Left ventricle myocardium inferior (tissue), 1 donor: ENCODE data around the gene DLX1. TPM values are rescaled to one million over a fixed set of nuclear protein-coding genes. Genes with fewer than 3 reads are reported as not detected.
A peak's percentile ranks its signal among the peaks of the same experiment; 100 is the strongest.

Source experiments
- DNase-seq: peaks from one replicate; pipeline ENCODE4 v3.0.0-alpha.2; 2020
- H3K27ac ChIP-seq: fragments of 200-600 bp; replicated peaks from 2 replicates; pipeline ENCODE4 v1.8.0; 2021
- H3K27me3 ChIP-seq: fragments of 200-600 bp; 2 replicates; pipeline ENCODE4 v1.8.0; 2021; ENCODE audit warnings: low read depth
- H3K36me3 ChIP-seq: fragments of 200-600 bp; 2 replicates; pipeline ENCODE4 v1.8.0; 2021
- H3K4me1 ChIP-seq: fragments of 200-600 bp; 2 replicates; pipeline ENCODE4 v1.8.0; 2021
- H3K4me3 ChIP-seq: fragments of 200-600 bp; 2 replicates; pipeline ENCODE4 v1.8.0; 2021; ENCODE audit warnings: mild to moderate bottlenecking, moderate library complexity
- H3K9me3 ChIP-seq: fragments of 200-600 bp; replicated peaks from 2 replicates; pipeline ENCODE4 v1.8.0; 2021
- intact Hi-C: fragments of 100-400 bp; cut with micrococcal nuclease; formaldehyde crosslinking; loops from one replicate; pipeline ENCODE4 v1.11.0; 2022
- long read RNA-seq: library from polyadenylated mRNA; unstranded; transcript quantifications from one replicate; pipeline ENCODE4 v2.0.0, GENCODE V29; 2021
- total RNA-seq: library from RNA; stranded (reverse); fragmentation: NEBNext Ultra II Directional; extraction: Animal tissue kit (Norgen Biotek cat#: 25700); gene quantifications from one replicate; pipeline ENCODE4 v1.2.1, GENCODE V29; 2021
- TF ChIP-seq, protein P1 (sequence below): fragments of 200-600 bp; IDR thresholded peaks from 2 replicates; pipeline ENCODE4 v1.8.0; 2021; ENCODE audit warnings: antibody characterized with exemption, mild to moderate bottlenecking, borderline replicate concordance
- donor health status: DM: no; HTN: yes; CAD: no; lungs with severe emphysema.

DLX1 gene
- total RNA-seq, result not detected
- long read RNA-seq, result 0 reads

DNA sequence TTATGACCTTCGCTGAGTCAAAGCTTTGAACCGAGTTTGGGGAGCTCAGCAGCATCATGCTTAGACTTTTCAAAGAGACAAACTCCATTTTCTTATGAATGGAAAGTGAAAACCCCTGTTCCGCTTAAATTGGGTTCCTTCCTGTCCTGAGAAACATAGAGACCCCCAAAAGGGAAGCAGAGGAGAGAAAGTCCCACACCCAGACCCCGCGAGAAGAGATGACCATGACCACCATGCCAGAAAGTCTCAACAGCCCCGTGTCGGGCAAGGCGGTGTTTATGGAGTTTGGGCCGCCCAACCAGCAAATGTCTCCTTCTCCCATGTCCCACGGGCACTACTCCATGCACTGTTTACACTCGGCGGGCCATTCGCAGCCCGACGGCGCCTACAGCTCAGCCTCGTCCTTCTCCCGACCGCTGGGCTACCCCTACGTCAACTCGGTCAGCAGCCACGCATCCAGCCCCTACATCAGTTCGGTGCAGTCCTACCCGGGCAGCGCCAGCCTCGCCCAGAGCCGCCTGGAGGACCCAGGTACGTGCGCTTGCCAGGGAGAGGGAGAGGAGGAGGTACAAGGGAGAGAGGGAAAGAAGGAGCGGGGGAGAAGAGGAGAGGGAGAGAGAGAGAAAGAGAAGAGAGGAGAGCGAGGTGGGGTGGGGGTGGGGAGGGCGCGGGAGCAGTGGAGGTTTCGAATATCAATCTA lies at the start of gene DLX1:
Gene DLX1 (plus strand): TSS at position 48 of the 700 bp plus-strand sequence. CDS start 171 bp downstream, at position 219.
- no peak for DNase-seq
- H3K27me3 ChIP-seq, result peaks cover 100% of the 10 kb centered on the region
- TF ChIP-seq, protein P1, sequence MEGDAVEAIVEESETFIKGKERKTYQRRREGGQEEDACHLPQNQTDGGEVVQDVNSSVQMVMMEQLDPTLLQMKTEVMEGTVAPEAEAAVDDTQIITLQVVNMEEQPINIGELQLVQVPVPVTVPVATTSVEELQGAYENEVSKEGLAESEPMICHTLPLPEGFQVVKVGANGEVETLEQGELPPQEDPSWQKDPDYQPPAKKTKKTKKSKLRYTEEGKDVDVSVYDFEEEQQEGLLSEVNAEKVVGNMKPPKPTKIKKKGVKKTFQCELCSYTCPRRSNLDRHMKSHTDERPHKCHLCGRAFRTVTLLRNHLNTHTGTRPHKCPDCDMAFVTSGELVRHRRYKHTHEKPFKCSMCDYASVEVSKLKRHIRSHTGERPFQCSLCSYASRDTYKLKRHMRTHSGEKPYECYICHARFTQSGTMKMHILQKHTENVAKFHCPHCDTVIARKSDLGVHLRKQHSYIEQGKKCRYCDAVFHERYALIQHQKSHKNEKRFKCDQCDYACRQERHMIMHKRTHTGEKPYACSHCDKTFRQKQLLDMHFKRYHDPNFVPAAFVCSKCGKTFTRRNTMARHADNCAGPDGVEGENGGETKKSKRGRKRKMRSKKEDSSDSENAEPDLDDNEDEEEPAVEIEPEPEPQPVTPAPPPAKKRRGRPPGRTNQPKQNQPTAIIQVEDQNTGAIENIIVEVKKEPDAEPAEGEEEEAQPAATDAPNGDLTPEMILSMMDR, result no peak
- no peak within 1 kb of the TSS for H3K27ac ChIP-seq
- H3K4me3 ChIP-seq, result peak within 1 kb of the TSS; percentile 64
- intact Hi-C loops, result no loop called here
- H3K4me1 ChIP-seq, result peaks cover 47% of the 10 kb centered on the region
- H3K9me3 ChIP-seq, result no peaks in the 10 kb centered on the region
- no peaks in the 10 kb centered on the region for H3K36me3 ChIP-seq

DNA sequence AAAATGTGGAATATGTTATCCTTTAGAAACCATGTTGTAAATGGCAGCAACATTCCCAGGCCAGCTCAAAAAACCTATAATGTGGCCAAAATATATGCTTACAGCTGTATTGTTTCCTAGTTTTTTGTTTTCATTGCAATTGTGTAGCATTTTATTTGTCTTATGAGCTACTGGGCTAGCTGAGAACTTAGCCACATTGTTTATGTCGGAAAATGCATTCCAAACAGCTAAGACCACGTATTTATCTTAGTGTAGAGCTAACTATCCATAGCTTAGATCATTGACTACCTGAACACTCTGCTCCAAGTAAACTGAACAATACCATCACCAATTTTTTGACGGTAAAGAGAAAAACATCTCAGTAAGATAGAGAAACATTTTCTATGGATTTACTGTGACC lies 47.2 kb upstream of the DLX1 start:
- no peaks in the 10 kb centered on the region for H3K9me3 ChIP-seq
- H3K27me3 ChIP-seq, result no peaks in the 10 kb centered on the region
- H3K36me3 ChIP-seq, result no peaks in the 10 kb centered on the region
- intact Hi-C loops, result no loop called here
- H3K4me3 ChIP-seq, result no peak overlapping the region
- no peak overlapping the region for H3K27ac ChIP-seq
- no peaks in the 10 kb centered on the region for H3K4me1 ChIP-seq
- TF ChIP-seq, protein P1, result no peak
- no peak for DNase-seq

DNA sequence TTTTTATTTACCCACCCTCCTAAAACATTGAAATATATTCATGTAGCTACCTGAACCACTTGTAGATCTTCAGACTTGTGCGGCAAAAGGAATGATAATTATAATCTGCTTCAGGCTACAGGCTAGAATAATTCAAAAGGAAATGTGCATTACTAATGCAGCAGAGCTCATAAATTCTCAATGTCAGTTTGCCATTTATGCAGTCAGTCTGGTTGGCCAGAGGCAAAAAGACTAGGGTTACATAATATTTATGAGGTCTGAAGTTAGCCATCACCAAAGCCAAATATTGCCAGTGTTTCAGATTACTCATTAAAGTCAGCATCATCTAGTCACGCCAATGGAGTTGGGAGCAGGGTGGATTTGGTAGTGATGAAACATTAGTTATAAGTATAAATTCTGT lies 46.7 kb upstream of the DLX1 start:
- H3K9me3 ChIP-seq, result no peaks in the 10 kb centered on the region
- H3K4me3 ChIP-seq, result no peak overlapping the region
- no peaks in the 10 kb centered on the region for H3K36me3 ChIP-seq
- TF ChIP-seq, protein P1, result no peak
- intact Hi-C loops, result no loop called here
- no peaks in the 10 kb centered on the region for H3K4me1 ChIP-seq
- no peak for DNase-seq
- H3K27ac ChIP-seq, result no peak overlapping the region
- no peaks in the 10 kb centered on the region for H3K27me3 ChIP-seq

DNA sequence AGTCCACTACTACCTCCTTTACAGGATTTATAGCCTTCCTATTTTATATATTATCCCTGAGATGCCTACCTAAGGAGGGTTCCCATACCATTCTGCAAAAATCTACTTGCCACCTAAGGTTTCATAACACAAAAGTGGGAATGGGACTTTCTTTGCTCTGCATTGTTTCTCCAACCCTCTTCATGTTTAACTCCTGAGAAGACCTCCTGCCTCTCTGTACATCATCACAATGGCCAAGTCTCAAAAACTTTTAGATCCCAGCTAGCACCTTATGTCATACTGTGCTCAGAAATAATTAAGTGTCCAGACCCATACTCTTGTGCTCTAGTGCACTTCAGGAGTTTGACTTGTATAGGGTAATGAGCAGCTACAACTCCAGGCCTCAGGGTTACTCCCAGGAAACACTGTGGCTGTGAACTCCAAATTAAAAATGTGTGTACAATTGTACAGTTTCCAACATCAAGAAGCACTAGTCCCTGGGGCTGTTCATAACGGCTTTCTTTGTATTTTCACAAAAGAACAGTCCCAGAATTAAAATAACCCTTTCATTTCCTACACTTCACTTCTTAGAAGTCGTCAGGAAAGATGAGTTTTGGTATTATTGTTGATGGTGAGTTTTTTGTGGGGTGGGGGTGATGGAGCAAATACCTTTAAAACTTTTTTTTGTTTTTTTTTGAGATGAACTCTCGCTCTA lies 46.1 kb upstream of the DLX1 start:
- Histone ChIP-seq H3K9me3 (no peaks in the 10 kb centered on the region), H3K4me1 (no peaks in the 10 kb centered on the region), H3K36me3 (no peaks in the 10 kb centered on the region), H3K27me3 (no peaks in the 10 kb centered on the region), H3K4me3 (no peak overlapping the region), H3K27ac (no peak overlapping the region)
- TF ChIP-seq, protein P1, result no peak
- DNase-seq, result no peak
- intact Hi-C loops, result no loop called here

DNA sequence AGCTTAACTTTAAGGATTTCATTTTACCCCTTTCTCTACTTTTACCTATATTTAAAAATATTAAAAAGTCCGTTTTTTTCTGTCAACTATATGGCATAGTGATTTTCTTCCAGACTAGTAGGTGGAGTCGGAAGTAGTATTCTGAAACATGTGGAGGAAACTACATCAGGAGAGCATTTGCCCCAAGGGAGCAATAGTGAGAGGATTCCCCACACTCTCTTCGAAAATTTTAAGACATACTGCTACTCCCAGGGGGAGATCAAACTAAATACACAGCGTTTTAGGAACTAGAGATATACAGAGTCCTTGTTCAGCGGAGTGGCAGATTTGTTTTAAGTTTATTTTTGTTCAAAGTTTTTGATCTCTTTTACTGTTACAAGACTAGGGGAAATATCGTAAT lies 45.0 kb upstream of the DLX1 start:
- Histone ChIP-seq H3K36me3 (no peaks in the 10 kb centered on the region), H3K4me1 (no peaks in the 10 kb centered on the region), H3K27ac (no peak overlapping the region), H3K27me3 (no peaks in the 10 kb centered on the region), H3K9me3 (no peaks in the 10 kb centered on the region), H3K4me3 (no peak overlapping the region)
- intact Hi-C loops, result no loop called here
- TF ChIP-seq, protein P1, result no peak
- no peak for DNase-seq
